HG03196 (cell line): Measurements from ENCODE around the gene KRTAP4-3.
"Not testable (repeated sequence)": the region's sequence is repeated elsewhere in the genome, so short reads cannot be mapped to it uniquely, and the experiment has no call there.

Experiments
- ATAC-seq: cut with Tn5 transposase; IDR thresholded peaks from one replicate; pipeline ENCODE4 v1.9.1; 2021; ENCODE audit not compliant: unreplicated experiment

Gene KRTAP4-3

GRCh38 chr17:41153856-41154255, 14.2 kb downstream of the KRTAP4-3 start:
- ATAC-seq, result no peak

GRCh38 chr17:41151525-41151924, 16.5 kb downstream of the KRTAP4-3 start:
- ATAC-seq, result no peak

- ATAC-seq, result no peak
These were observed 18.0 kb downstream of the KRTAP4-3 start for GRCh38 chr17:41150026-41150425.

GRCh38 chr17:41149652-41149985, 18.4 kb downstream of the KRTAP4-3 start, which contains the start of gene KRTAP4-5:
KRTAP4-5 (minus strand) TSS chr17:41149825; CDS start chr17:41149767, 58 bp downstream.
- no peak for ATAC-seq

GRCh38 chr17:41148971-41149651, 18.9 kb downstream of the KRTAP4-3 start:
- ATAC-seq, result not testable (repeated sequence)

- ATAC-seq, result no peak
These were observed 20.4 kb downstream of the KRTAP4-3 start for GRCh38 chr17:41147531-41148204.

GRCh38 chr17:41145261-41145660, 22.8 kb downstream of the KRTAP4-3 start:
- ATAC-seq, result no peak

GRCh38 chr17:41144846-41145245, 23.2 kb downstream of the KRTAP4-3 start:
- ATAC-seq, result no peak

GRCh38 chr17:41141361-41141760, 26.7 kb downstream of the KRTAP4-3 start:
- ATAC-seq, result no peak

- ATAC-seq, result no peak
These were observed 27.5 kb downstream of the KRTAP4-3 start, which contains the start of gene KRTAP4-6 for GRCh38 chr17:41140360-41141131. KRTAP4-6 (minus strand) TSS chr17:41140544; CDS start chr17:41140487, 57 bp downstream.

GRCh38 chr17:41139865-41140264, 28.2 kb downstream of the KRTAP4-3 start:
- ATAC-seq, result not testable (repeated sequence)

GRCh38 chr17:41133880-41134735, 33.9 kb downstream of the KRTAP4-3 start:
- no peak for ATAC-seq

GRCh38 chr17:41131979-41132378, 36.0 kb downstream of the KRTAP4-3 start:
- no peak for ATAC-seq

- no peak for ATAC-seq
These were observed 40.6 kb downstream of the KRTAP4-3 start for GRCh38 chr17:41127371-41127770.

GRCh38 chr17:41126412-41126811, 41.6 kb downstream of the KRTAP4-3 start:
- ATAC-seq, result no peak

GRCh38 chr17:41125064-41125463, 43.0 kb downstream of the KRTAP4-3 start:
- no peak for ATAC-seq

- ATAC-seq, result not testable (repeated sequence)
These were observed 44.0 kb downstream of the KRTAP4-3 start, which contains the start of gene KRTAP4-12 for GRCh38 chr17:41123991-41124371. KRTAP4-12 (minus strand) TSS chr17:41124182; CDS start chr17:41124122, 60 bp downstream.

- not testable (repeated sequence) for ATAC-seq
These were observed 44.6 kb downstream of the KRTAP4-3 start for GRCh38 chr17:41123292-41123990.

- no peak for ATAC-seq
These were observed 46.3 kb downstream of the KRTAP4-3 start for GRCh38 chr17:41121742-41122141.
